Measurements from ENCODE around the gene MIGA2. TPM values are rescaled to one million over a fixed set of nuclear protein-coding genes. Genes with fewer than 3 reads are reported as not detected.

MIGA2 gene
- total RNA-seq, 1 donor from 2014 or later, result 58.2 TPM

DNA sequence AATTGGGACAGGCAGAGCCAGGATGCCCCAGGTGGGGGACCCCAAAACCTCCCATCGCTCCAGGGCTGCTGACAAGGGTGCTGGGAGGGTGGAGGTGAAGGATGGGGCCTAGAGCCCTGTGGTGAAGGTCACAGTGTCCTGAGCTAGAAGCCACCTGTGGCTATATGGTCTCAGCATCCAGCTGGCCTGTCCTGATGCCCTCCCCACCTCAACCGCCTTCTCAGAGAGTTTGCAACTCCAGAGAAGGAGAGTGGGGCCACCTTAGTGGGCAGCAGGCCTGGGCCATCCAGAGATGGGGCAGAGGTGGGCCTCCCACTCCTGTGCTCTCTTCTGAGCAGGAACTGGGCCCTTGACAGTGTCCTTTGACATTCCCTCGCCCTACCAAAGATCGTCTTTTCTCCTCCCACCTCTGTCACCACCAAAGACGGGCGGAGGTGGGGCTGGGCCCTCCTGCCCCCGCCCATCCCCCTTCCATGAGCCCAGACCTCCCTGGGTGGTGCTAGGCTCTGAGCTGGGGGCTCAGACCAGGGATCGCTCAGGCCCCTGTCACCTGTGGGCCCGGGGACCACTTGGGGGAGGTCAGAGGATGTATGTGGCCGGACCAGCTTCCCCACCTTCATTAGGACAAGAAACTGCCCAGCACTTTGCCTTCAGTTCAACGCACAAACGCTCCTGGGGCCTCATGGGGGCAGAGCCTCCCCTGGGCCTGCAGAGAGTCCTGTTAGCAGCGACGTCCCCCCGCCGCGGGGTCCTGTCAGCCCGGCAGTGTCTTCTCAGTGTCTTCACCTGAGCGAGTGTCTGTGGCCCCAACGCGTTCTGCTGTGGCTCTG, 34.5 kb downstream of the MIGA2 start:
- DNase-seq (ENCODE audit: low spot score), result no peak

DNA sequence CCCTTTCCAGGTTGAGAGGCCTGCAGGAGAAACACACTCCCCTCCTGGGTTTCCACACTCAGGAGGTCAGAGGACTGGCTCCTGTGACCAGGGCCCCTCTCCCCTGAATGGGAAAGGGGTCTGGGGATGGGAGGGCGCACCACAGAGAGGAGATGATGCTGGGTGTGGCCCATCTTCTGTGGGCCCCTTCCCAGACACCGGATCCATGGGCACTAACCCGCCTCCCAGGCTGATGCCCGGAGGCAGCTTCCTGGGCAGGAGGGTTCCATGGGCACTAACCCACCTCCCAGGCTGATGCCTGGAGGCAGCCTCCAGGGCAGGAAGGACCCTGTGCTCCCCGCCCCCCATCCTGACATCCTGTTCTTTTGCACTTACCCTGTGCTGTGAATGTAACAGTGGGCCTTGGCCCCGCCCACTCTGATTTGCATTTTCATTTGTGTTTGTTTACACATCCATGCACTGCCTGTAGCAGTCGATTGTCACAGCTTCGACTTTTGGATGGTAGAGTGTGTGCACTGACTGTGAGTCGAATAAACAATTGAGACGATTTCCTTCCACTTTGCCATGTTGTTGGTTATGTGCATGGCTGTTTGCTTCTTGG, 35.2 kb downstream of the MIGA2 start:
- no peak for DNase-seq (ENCODE audit: low spot score)

DNA sequence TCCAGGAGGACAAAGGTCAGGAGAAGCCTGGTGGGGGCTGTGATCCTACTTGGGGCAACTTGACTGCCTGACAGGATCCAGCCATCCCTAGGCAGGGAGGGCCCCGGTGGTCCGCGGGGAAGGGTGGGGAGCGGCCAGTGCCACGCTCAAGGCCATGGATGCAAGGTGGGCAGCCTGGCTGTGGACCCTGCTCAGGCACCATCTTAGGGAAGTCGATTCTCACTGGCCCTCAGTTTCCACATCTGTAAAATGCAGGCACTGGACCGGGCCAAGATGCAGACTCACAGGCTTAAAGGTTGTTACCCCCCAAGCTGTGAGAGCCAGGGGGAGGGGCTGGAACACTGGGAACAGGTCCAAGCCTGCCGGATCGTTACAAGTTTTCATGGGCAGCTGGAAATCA, 35.7 kb downstream of the MIGA2 start:
- no peak for DNase-seq (ENCODE audit: low spot score)

DNA sequence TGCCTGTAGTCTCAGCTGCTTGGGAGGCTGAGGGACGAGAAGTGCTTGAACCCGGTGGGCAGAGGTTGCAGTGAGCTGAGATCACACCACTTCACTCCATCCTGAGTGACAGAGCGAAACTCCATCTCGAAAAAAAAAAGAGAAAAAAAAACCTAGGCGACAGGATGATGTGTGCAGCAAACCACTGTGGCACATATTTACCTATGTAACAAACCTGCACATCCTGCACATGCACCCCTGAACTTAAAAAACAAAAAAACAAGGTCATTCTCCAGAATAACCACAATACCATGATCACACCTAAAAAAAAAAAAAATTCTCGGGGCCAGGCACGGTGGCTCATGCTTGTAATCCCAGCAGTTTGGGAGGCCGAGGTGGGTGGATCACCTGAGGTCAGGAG, 37.0 kb downstream of the MIGA2 start:
- DNase-seq (ENCODE audit: low spot score), result no peak

DNA sequence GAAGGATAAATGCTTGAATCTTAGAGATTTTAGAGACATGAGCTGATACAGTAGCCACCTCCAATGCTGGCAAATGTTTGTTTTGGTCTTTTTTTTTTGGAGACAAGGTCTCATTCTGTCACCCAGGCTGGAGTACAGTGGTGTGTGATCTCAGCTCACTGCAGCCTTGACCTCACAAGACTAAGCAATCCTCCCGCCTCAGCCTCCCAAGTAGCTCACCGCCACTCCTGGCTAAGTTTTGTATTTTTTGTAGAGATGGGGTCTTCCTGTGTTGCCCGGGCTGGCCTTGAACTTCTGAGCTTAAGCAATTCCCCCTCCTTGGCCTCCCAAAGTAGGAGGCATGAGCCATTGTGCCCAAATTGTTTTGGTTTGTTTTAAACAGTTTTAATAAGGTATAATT, 37.7 kb downstream of the MIGA2 start:
- DNase-seq (ENCODE audit: low spot score), result no peak

DNA sequence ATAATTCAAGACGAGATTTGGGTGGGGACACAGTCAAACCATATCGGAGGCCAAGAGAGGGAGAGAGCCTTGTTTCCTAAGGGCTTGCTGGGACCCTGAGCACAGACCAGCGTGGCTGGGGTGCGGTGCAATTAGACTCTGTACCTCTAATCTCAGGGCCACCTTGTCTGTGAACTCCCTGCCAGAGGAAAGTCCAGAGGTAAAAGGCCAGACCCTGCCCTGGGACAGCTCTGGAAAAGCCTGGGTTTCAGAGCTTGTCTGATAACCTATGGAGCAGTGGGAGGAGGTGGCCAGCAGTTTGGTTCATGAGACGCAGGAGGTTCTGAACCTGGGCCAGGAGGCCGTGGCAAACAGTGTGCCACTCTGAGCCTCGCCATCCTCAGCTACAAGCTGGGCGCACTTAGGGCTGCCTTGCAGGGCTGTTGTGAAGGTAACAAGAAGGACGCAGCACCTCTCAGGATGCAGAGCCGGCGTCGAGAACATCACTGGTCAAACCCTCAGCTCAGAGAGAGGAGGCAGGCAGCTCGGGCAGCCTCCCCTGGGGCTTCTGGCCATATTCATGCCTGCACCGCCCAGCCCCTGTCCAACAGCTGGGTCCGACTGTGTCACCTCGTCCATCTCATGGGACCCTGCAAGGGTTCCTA, 39.7 kb downstream of the MIGA2 start:
- no peak for DNase-seq (ENCODE audit: low spot score)

DNA sequence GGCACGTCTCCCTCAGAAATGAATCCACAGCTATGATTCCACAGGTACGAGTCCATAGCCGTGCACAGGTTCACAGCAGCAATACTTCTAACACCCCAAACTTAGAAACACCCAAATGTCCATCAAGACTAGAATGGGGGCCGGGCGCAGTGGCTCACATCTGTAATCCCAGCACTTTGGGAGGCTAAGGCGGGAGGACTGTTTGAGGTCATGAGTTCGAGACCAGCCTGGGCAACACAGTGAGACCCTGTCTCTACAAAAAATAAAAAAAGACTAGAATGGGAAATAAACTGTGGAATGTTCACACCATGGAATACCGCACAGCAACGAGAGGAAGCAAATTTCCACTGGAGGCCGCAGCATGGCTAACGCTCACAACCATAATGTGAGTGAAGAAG, 40.2 kb downstream of the MIGA2 start:
- DNase-seq (ENCODE audit: low spot score), result no peak

DNA sequence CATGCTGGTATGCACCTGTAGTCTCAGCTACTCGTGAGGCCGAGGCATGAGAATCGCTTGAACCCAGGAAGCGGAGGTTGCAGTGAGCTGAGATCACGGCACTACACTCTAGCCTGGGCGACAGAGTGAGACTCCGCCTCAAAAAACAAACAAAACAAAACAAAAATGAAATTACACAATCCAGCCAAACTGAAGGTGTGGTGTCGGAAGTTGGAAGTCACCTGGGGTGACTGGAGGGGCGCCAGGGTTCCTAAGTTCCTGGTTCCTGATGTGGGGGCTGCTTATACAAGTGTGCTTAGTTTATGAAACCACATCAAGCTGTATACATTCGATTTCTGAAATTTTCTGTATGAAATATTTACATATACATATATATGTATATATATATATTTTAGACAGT, 40.8 kb downstream of the MIGA2 start:
- DNase-seq (ENCODE audit: low spot score), result no peak

DNA sequence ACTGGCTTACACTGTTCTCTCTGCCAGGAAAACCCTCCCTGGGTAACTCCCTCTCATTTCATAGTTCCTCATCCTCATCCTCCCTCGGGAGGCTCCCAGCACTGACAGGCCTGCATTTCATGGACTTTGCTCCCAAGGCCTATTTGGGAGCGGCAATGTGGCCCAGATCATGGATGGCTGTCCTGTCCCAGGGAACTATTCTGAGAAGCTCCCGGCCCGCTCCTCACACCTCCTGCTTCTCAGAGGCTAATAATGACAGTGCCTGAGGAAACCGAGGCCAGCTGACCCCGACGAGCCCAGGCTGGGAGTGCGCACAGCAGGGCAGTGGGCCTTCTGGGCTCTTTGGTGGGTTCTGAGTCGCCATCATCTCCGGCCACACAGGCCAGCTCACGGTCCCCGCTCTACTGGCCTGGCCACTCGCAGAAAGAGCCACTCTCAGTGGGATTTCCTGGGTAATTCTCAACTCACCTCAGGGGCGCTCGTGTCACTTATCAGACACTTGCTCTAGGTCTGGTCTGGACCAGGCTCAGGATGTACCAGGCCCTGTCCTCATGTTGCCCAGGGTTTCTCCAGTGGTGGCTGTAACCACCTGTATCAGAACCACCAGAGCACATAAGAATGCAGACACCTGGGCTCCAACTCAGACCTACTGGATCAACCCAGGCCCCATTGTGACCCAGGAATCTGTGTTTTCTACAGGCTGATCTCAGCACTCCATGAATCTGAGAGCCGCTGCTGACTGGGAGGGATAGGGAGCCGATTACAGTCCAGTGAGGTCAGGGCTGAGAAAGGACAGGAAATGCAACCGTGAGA, 42.5 kb downstream of the MIGA2 start:
- DNase-seq (ENCODE audit: low spot score), result no peak

DNA sequence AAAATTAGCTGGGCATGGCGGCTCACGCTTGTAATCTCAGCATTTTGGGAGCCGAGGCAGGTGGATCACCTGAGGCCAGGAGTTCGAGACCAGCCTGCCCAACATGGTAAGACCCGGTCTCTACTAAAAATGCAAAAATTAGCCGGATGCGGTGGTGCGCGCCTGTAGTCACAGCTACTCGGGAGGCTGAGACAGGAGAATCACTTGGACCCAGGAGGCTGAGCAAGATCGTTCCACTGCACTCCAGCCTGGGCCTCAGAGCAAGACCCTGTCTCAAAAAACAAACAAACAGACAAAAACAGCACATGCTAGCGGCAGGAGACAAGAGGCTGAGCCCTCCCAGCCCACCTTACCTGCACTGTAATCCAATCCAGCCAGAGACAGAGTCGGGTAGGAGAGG, 43.4 kb downstream of the MIGA2 start:
- no peak for DNase-seq (ENCODE audit: low spot score)

DNA sequence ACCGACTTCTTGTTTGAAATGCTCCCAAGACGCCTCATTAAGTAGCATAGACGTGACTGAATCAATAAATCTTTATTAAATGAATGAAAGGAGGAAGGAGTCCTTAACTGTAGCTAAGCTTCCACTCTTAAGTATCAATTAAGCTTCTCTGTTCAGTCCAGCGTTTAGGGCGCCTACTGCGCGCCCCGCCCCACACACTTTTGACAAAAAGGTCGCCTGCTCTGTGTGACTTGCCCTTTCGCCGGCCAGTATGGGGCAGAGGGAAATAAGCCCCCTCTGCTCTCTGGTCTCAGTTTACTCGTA, 43.8 kb downstream of the MIGA2 start:
- no peak for DNase-seq (ENCODE audit: low spot score)

DNA sequence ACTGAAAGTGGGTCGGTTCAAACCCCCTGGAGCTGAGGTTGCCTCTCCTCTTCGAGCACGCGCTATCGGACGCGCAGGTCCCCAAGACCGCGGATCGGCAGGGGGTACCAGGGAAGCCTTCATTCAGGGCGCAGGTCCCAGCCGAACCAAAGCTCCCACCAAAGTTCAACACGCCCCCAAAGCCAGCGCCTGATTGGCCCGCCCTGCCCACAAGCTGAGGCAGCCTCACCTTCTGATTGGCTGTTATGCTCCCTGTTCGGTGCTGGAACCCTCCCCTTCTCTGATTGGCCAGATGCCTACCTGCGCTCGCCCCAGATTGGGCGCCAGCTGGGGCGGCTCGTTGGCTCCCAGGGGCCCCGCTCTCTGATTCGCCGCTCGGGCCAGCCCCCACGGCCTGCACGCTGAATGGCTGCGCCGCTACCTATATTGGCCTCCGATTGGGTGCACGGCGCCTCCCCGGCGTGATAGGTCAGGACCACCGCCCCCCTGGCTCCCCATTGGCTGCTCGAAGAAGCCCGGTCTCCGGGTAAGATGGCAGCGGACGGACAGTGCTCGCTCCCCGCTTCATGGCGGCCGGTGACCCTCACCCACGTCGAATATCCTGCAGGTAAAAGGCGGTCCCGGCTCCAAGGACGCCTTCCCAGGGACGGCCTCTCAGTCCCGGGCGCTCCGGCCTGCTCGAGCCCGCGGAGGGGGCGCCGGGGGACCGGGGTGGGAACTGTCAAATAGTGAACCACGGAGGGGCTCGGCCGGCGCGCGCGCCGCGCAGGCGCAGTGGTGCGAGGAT, 44.4 kb downstream of the MIGA2 start, which contains the start of gene DOLPP1:
Gene DOLPP1 (plus strand): TSS at position 511 of the 787 bp plus-strand sequence. CDS start 21 bp downstream, at position 532.
- DNase-seq (ENCODE audit: low spot score), result peak; percentile 99

DNA sequence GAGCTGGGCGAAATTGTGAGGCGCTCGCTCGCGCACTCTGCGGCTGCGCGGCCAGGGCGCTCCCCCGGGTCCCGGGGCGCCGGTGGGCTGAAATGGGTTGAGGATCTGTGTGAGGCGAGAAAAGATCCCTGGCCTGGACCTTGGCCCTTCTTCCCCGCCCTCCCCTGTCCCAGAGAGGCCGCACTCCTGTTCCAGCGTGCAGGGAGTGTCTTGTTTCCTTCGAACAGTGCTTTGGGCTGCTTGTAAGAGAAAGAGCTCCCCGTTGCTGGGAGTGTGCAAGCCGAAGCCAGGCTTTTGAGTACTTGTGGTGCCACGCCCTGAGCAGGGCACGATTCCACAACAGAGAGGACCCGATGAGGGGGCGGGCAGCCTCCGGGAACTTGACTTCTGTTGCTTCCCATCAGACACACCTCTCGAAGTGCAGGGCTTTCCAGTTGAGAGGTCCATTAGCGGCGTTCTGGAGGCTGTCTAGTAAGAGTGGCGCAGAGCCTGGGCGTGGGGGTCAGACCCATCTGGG, 45.0 kb downstream of the MIGA2 start:
- DNase-seq (ENCODE audit: low spot score), result no peak

DNA sequence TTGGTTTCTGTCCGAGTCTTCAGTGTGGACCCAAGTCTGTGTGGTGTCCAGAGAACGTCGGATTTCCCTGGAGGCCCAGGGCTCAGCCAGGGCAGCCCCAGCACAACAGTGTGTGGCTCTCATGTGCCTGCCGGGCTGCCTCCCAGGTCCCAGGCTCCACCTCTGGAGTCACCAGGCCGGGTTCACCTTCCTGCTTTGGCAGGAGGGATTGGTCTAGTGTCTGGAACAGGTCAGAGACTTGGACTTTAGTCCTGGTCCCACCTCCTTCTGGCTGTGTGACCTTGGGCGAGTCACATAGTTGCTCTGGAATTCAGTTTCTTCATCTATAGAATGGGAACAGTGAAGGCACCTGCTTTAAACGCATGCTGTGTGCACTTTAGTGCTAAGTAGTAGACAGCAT, 47.7 kb downstream of the MIGA2 start:
- no peak for DNase-seq (ENCODE audit: low spot score)

DNA sequence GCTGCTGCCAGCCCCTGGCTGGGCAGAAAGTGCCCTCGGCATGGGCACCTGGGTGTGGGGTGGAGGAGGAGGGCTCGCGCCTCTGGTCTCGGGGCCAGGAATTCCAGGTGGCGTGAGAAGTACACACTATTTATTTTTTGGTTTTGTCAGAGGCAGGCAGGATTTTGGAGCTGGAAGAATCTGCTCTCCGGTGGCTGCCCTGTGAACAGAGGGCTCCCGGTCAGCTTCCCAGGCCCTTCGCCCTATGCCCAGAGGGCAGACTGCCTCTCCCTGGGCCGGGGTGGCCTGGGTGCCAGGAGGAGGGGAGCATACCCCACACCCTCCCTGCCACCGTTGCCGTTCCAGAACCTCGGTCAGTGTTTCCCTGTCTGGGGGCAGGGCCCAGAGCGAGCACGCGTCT, 52.8 kb downstream of the MIGA2 start:
- no peak for DNase-seq (ENCODE audit: low spot score)

DNA sequence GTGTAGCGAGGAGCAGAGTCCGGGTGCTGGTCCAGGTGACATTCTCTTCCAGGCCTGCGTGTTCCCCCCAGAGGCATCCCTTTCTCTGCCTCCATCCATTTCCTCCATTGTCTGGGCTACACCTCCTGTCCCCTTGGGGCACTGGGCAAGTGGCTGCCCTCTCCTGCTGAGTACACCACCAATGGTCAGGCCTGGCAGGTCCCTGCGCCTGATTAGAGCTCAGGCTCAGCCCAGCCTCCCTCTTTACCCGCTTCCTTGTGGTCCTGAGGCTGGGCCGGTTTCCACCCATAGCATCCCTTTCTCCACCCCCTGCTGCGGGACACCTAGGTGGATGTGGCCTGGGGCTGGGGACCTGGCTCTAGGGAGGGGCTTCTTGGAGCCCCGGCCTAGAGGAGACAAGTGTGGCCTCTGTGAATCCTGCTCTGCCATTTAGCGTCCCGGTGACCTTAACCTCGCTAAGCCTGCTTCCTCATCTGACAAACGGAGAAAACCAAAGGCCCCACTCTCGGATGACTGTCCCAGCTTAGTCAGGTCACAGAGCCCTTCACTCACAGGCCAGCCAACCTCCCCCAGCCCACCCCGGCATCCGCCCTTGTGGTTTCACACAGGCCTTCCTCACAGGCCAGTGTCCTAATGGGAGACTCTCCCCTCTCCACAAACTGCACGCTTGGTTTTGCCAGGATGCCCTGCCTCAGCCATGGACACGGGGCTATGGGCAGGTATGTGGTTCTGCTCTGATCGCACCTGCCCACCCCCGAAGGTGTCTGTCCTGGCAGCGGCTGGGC, 57.4 kb downstream of the MIGA2 start:
- DNase-seq (ENCODE audit: low spot score), result no peak

DNA sequence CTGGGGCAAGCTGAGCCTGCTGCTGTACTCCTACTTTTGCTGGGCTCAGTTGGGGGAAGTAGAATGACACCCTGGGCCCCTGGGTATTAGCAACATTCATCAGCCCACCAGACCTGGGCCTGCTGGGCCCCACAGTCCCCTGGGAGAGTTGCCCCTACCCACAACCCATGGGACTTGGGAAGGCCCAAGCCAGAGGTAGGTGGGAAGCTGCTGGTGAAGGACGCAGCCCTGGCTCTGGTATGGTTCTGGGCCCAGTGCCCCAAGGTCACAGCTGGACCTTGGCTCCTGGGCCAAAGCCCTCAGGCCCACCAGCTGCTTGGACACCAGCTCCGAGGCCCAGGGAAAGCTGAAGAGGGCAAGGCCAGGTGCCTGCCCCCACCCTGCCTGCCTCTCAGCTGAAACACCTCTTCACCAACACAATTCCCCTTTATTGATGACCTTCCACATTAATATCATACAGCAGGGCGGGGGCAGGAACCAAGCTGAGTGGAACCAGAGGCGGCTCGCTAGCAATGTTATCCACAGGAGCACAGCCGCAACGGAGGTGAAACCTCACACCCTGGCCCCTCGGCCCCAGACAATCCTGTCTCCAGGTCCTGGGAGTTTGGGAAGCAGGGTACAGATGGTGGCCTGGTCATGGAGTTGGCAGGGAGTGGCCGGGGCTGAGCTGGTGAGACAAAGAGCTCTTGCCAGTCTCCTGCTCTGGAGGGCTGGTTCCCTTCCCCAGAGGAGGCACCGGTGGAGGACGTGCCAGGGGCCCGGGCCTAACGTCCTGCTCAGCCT, 58.2 kb downstream of the MIGA2 start:
- no peak for DNase-seq (ENCODE audit: low spot score)

DNA sequence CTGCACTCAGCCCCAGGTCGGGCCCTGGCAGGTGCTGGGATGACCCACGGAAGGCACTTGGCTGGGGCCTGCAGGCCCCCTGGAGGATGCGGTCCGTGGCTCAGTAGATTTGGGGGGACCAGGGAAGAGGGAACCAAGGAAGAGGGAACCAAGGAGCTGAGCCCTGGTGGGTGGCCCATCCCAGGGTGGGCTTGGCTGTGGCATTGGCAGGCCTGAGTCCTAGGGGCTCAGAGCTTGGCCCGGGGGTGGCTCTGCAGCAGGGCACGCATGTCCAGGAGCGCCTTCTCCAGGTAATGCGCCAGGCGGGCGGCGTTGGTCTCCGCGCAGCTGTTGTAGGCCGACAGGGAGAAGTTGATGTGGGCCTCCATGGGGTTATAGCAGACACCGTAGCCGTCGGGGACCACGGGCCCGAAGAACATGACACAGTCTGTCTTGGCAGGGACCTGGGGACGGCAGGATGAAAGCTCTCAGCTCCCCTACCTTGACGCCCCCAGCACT, 58.8 kb downstream of the MIGA2 start:
- DNase-seq (ENCODE audit: low spot score), result no peak

DNA sequence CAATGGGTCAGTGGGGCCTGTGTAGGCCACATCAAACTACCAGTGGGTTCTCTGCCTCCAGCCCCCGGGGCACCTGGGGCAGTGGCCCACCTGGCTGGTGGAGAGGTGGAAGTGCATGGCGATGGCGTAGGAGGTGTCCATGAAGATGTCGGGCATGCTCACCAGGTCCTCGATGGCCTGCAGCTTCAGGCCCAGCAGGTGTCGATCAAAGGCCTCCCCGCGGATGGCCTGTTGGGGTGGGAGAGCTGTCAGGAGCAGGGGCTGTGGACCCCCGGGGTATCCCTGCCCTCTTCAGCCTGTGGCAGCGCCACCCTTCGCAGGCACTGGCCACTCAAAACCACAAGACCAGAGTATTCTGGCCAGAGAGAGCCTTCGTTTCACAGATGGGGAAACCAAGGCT, 59.5 kb downstream of the MIGA2 start:
- no peak for DNase-seq (ENCODE audit: low spot score)

Data from ureter (tissue), 1 donor.